Activated CD8-positive, alpha-beta T cell treated with anti-CD3 and anti-CD28 coated beads for 36 hours (primary cell): Measurements from ENCODE around the gene CCDC167. TPM values are rescaled to one million over a fixed set of nuclear protein-coding genes. Genes with fewer than 3 reads are reported as not detected.

Experiments used
- ATAC-seq: fragments of 200-7000 bp; cut with Tn5 transposase; one replicate; pipeline ENCODE4 v1.10.0; 2021; ENCODE audit warnings: mild to moderate bottlenecking, moderate library complexity
- CTCF ChIA-PET: fragments of 350-600 bp; sonication (Branson Sonifier 250); formaldehyde crosslinking; loops from one replicate; lab custom pipeline; 2021; ENCODE audit warnings: antibody characterized with exemption; lab: Charles Lee
- POLR2A ChIA-PET: fragments of 350-600 bp; sonication (Branson Sonifier 250); formaldehyde crosslinking; loops from one replicate; lab custom pipeline; 2021; ENCODE audit warnings: antibody characterized with exemption; lab: Charles Lee
- DNase-seq: peaks from one replicate; pipeline ENCODE4 v3.0.0-alpha.2; 2020
- H3K27ac Mint-ChIP-seq: one replicate; pipeline ENCODE4 v1.8.0; 2021; ENCODE audit warnings: mild to moderate bottlenecking, mixed read lengths
- H3K27me3 Mint-ChIP-seq: one replicate; pipeline ENCODE4 v1.8.0; 2021; ENCODE audit warnings: mixed read lengths
- H3K36me3 Mint-ChIP-seq: one replicate; pipeline ENCODE4 v1.8.0; 2021; ENCODE audit warnings: low read depth, mixed read lengths
- H3K4me1 Mint-ChIP-seq: one replicate; pipeline ENCODE4 v1.8.0; 2021; ENCODE audit warnings: low read depth, mixed read lengths
- H3K4me3 Mint-ChIP-seq: one replicate; pipeline ENCODE4 v1.8.0; 2021; ENCODE audit warnings: mild to moderate bottlenecking, moderate library complexity, mixed read lengths
- H3K9me3 Mint-ChIP-seq: one replicate; pipeline ENCODE4 v1.8.0; 2021; ENCODE audit warnings: mixed read lengths
- CTCF ChIP-seq: fragments of 200-600 bp; IDR thresholded peaks from one replicate; pipeline ENCODE4 v1.8.0; 2022; ENCODE audit warnings: antibody characterized with exemption, mild to moderate bottlenecking
- intact Hi-C: fragments of 100-400 bp; cut with micrococcal nuclease; formaldehyde crosslinking; loops from one replicate; pipeline ENCODE4 v1.10.0; 2022
- total RNA-seq, 2 experiments: library from RNA; stranded (reverse); gene quantifications; one replicate each; pipeline ENCODE4 v1.2.3, GENCODE V29; 2021

Gene CCDC167
- total RNA-seq, 2 experiments from 2014 or later: 63.7 to 68.1 TPM

DNA sequence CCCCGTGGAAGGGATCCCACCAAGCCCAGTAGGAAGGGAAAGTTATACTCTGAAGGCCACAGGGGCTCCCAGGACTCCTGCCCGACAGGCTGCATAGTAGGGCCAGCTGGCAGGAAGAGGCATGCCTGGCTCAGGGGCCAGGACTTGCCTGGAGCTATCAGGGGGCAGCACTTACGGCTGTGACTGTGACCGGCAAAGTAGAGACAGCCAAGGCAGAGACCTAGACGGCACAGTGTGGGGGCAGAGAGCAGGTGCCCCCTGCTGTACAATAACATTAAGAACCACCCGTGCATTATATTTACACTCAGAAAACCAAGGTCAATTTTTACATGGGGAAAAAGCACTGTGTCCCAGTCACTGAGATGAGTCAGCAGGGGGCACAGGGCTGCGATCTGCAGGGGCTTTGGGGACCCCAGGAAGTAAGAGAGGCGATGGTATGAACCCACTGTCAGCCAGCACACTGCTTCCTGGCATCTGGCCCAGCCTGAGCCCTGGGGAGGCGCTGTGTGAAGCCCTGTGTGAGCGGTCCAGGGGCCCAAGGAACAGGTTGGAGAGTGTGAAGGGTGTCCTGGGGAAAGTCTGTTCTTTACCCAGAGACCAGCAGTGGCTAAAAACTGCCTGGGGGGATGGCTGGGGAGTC, 9.9 kb downstream of the CCDC167 start:
- CTCF ChIA-PET: interaction anchor here (0.6 to 1.8 kb wide), 4 partner anchors 42 to 164 kb away, joined by 3 to 5 read pairs (median 4); no protein-coding TSS in a partner anchor
- peak; percentile 55 for DNase-seq
- H3K9me3 Mint-ChIP-seq: no peaks in the 10 kb centered on the region
- POLR2A ChIA-PET: interaction anchor here (1.0 to 3.4 kb wide), 3 partner anchors 12 to 61 kb away, joined by 3 to 15 read pairs (median 3); no protein-coding TSS in a partner anchor
- no peaks in the 10 kb centered on the region for H3K27me3 Mint-ChIP-seq
- ATAC-seq: peak; percentile 69
- TF ChIP-seq CTCF: peak; percentile 51
- peaks cover 68% of the 10 kb centered on the region for H3K4me1 Mint-ChIP-seq
- intact Hi-C loops: loop anchor here (10.0 kb wide), 1 partner anchor 195 kb away; no protein-coding TSS in a partner anchor
- peak overlapping the region; percentile 17 for H3K4me3 Mint-ChIP-seq
- peaks cover 15% of the 10 kb centered on the region for H3K36me3 Mint-ChIP-seq
- H3K27ac Mint-ChIP-seq: peak overlapping the region; percentile 90

GRCh38 chr6:37488476-37488875, 11.2 kb downstream of the CCDC167 start:
- Mint-ChIP-seq H3K4me3 (no peak overlapping the region), H3K36me3 (peaks cover 7% of the 10 kb centered on the region), H3K27ac (peak overlapping the region; percentile 4), H3K9me3 (no peaks in the 10 kb centered on the region), H3K4me1 (peaks cover 58% of the 10 kb centered on the region), H3K27me3 (no peaks in the 10 kb centered on the region)
- DNase-seq (no peak), ATAC-seq (peak; percentile 38)
- POLR2A ChIA-PET: interaction anchor here (1.0 to 1.5 kb wide), 4 partner anchors 28 to 112 kb away, joined by 3 to 8 read pairs (median 4); no protein-coding TSS in a partner anchor
- intact Hi-C loops: loop anchor here (10.0 kb wide), 1 partner anchor 196 kb away; no protein-coding TSS in a partner anchor
- CTCF ChIA-PET: interaction anchor here (0.7 to 2.1 kb wide), 5 partner anchors 20 to 204 kb away, joined by 3 to 18 read pairs (median 3); no protein-coding TSS in a partner anchor
- no peak for TF ChIP-seq CTCF

DNA sequence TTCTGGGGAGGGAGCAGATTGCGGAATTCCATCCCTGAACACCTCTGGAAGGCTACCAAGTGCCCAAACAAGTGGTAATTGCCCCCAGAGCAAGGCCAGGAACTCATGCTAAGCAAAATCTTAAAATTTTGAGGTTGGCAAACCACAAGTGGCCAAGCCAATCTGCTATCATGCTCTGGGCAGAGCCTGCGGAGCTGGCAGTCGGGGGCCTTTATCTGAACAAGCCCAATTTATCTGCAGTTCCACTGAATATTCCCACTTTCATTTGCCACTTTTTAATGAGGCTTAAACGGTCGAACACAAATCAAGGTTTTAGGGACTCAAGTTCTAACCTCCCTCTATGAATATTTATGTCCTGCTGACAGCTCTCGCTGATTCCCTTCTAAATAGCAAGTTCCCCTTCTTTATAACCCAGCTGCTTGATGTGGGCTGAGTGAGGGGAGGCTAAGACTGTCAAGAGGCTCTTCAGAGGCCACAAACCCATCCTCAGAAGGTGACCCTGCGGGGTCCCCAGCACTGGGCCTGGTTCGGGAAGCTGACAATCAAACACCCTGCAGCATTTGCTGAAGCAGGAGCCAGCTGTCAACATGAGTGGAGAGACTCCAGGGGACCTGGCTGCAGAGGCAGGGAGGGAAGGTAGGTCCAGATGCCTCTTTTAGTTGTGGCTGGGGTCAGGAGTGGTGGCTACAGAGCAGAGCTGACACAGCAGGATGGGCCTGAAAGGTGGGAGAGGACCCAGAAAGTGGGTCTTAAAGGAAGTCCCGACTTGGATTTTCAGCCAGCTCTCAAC, 11.9 kb downstream of the CCDC167 start:
- intact Hi-C loops: loop anchor here (10.0 kb wide), 1 partner anchor 197 kb away; no protein-coding TSS in a partner anchor
- Mint-ChIP-seq H3K27ac (no peak overlapping the region), H3K4me1 (peaks cover 54% of the 10 kb centered on the region), H3K36me3 (peaks cover 14% of the 10 kb centered on the region), H3K4me3 (no peak overlapping the region), H3K27me3 (no peaks in the 10 kb centered on the region), H3K9me3 (no peaks in the 10 kb centered on the region)
- DNase-seq: no peak
- no peak for TF ChIP-seq CTCF
- CTCF ChIA-PET: interaction anchor here (0.7 to 2.1 kb wide), 7 partner anchors 21 to 205 kb away, joined by 3 to 18 read pairs (median 3); no protein-coding TSS in a partner anchor
- POLR2A ChIA-PET: interaction anchor here (1.0 to 1.5 kb wide), 6 partner anchors 29 to 112 kb away, joined by 3 to 8 read pairs (median 4); no protein-coding TSS in a partner anchor
- no peak for ATAC-seq

DNA sequence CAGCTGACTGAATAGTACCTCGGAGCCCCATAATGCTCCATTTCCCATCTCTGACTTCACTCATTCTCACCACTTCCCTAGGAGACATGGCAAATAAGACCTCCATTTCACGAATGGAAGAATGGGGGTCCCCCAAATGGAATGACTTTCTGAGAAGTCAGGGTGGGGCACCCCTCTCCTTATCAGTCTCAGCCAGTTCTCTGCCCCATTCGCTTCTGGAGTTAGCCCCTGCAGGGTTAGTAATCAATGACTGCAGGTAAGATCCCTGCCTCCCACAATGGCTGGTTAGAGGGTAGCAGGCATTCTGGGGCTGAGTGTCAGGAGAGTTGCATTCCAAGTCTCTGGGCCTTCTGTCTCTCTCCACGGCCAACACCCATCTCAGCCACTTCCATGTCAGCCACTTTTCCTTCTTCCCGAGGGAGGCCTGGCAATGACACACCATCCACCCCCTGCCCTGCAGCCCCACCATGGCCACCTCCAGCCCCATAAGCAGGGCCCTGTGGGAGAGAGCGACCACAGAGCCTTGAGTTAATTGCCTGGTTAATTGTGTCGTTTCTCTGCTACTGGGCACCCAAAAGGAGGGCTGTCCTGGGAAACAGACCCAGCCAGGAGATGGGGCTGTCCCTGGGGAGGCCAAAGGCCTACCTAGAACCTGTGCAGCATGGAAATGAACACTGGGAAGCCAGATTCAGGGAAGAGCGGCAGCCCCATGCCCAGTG, 13.4 kb downstream of the CCDC167 start:
- TF ChIP-seq CTCF: no peak
- Mint-ChIP-seq H3K36me3 (peaks cover 23% of the 10 kb centered on the region), H3K4me1 (peaks cover 38% of the 10 kb centered on the region), H3K4me3 (no peak overlapping the region), H3K27me3 (no peaks in the 10 kb centered on the region), H3K9me3 (no peaks in the 10 kb centered on the region), H3K27ac (no peak overlapping the region)
- ChIA-PET CTCF (interaction anchor here (1.0 to 2.1 kb wide), 4 partner anchors 31 to 81 kb away, joined by 3 to 53 read pairs (median 10); no protein-coding TSS in a partner anchor), POLR2A (interaction anchor here (1.0 kb wide), 1 partner anchor 69 kb away, joined by 4 read pairs; no protein-coding TSS in a partner anchor)
- ATAC-seq (no peak), DNase-seq (no peak)
- intact Hi-C loops: loop anchor here (10.0 kb wide), 1 partner anchor 199 kb away; no protein-coding TSS in a partner anchor
